DMS114 treated with DMSO at 0.1 percent for 48 hours (cell line): ENCODE data around the gene MYH7B.
A peak's percentile ranks its signal among the peaks of the same experiment; 100 is the strongest.

ENCODE experiments used
- DNase-seq: peaks from one replicate; lab custom pipeline; 2025; ENCODE audit not compliant: unreplicated experiment; lab: John Stamatoyannopoulos, UW

The MYH7B gene

GRCh38 chr20:34955231-34956040 is at the start of gene MYH7B, which contains the start of gene GSS:
Gene MYH7B (plus strand): TSS chr20:34955868. CDS start chr20:34978006, 22,138 bp downstream.
Gene GSS (minus strand): TSS chr20:34955806. CDS start chr20:34951852, 3,954 bp downstream.
- DNase-seq, result peak; percentile 71

GRCh38 chr20:34907616-34908469 is 47.8 kb upstream of the MYH7B start:
- no peak for DNase-seq

- DNase-seq, result no peak
Measured at GRCh38 chr20:34915131-34915530, 40.5 kb upstream of the MYH7B start.

- no peak for DNase-seq
Measured at GRCh38 chr20:34915749-34916455, 39.8 kb upstream of the MYH7B start.

GRCh38 chr20:34916774-34917354 is 38.8 kb upstream of the MYH7B start:
- DNase-seq, result no peak

- no peak for DNase-seq
Measured at GRCh38 chr20:34920055-34920454, 35.6 kb upstream of the MYH7B start.

- DNase-seq, result no peak
Measured at GRCh38 chr20:34921436-34921835, 34.2 kb upstream of the MYH7B start.

- no peak for DNase-seq
Measured at GRCh38 chr20:34922654-34923381, 32.9 kb upstream of the MYH7B start.

- no peak for DNase-seq
Measured at GRCh38 chr20:34923414-34923813, 32.3 kb upstream of the MYH7B start.

- no peak for DNase-seq
Measured at GRCh38 chr20:34925341-34925740, 30.3 kb upstream of the MYH7B start.

GRCh38 chr20:34925981-34926380 is 29.7 kb upstream of the MYH7B start:
- no peak for DNase-seq

- DNase-seq, result no peak
Measured at GRCh38 chr20:34926581-34926980, 29.1 kb upstream of the MYH7B start.

GRCh38 chr20:34927736-34928135 is 27.9 kb upstream of the MYH7B start:
- DNase-seq, result no peak

- DNase-seq, result no peak
Measured at GRCh38 chr20:34928411-34928810, 27.3 kb upstream of the MYH7B start.

- DNase-seq, result no peak
Measured at GRCh38 chr20:34931771-34932170, 23.9 kb upstream of the MYH7B start.

- no peak for DNase-seq
Measured at GRCh38 chr20:34938466-34939163, 17.1 kb upstream of the MYH7B start.

GRCh38 chr20:34940081-34940481 is 15.6 kb upstream of the MYH7B start:
- no peak for DNase-seq

GRCh38 chr20:34941226-34941625 is 14.4 kb upstream of the MYH7B start:
- no peak for DNase-seq

- no peak for DNase-seq
Measured at GRCh38 chr20:34942301-34942700, 13.4 kb upstream of the MYH7B start.
